SU-DHL-6 (cell line): Measurements from ENCODE around the gene MAP3K2.

ENCODE experiments used
- H2AFZ ChIP-seq: fragments of 200-600 bp; sonication (generic); 2 replicates; pipeline ENCODE4 v1.6.1; 2014; ENCODE audit warnings: low read depth, mild to moderate bottlenecking, moderate library complexity, mixed read lengths, antibody characterized with exemption, low read length; ENCODE audit not compliant: severe bottlenecking
- H3F3A ChIP-seq: fragments of 200-600 bp; shearing (Covaris generic); 2 replicates; pipeline ENCODE4 v1.6.0; 2016; ENCODE audit warnings: antibody characterized with exemption, mild to moderate bottlenecking; ENCODE audit not compliant: insufficient read depth
- H3K27ac ChIP-seq: fragments of 200-600 bp; sonication (generic); 2 replicates; pipeline ENCODE4 v1.5.1; 2016; ENCODE audit warnings: low read depth, mild to moderate bottlenecking, low read length, moderate library complexity, mixed read lengths
- H3K27me3 ChIP-seq: fragments of 200-600 bp; sonication (generic), shearing (Covaris generic); 2 replicates; pipeline ENCODE4 v1.6.0; 2014; ENCODE audit warnings: mild to moderate bottlenecking, low read length
- H3K36me3 ChIP-seq: fragments of 200-600 bp; sonication (generic); 2 replicates; pipeline ENCODE4 v1.6.1; 2014; ENCODE audit warnings: mild to moderate bottlenecking, low read length, mixed read lengths
- H3K4me2 ChIP-seq: fragments of 300-600, 200-600 bp; shearing (Covaris generic), sonication (generic); 2 replicates; pipeline ENCODE4 v1.6.0; 2014; ENCODE audit warnings: low read length, low read depth, mild to moderate bottlenecking; ENCODE audit not compliant: poor library complexity, severe bottlenecking
- H3K4me3 ChIP-seq: fragments of 200-600 bp; sonication (generic); 2 replicates; pipeline ENCODE4 v1.5.1; 2014; ENCODE audit warnings: antibody characterized with exemption, low read length, mild to moderate bottlenecking, mixed read lengths; ENCODE audit not compliant: insufficient read depth, poor library complexity, severe bottlenecking
- H3K79me2 ChIP-seq: fragments of 200-600 bp; sonication (generic); 2 replicates; pipeline ENCODE4 v1.6.1; 2014; ENCODE audit warnings: mild to moderate bottlenecking, low read length, moderate library complexity; ENCODE audit not compliant: insufficient read depth
- H3K9ac ChIP-seq: fragments of 200-600 bp; sonication (generic); 2 replicates; pipeline ENCODE4 v1.7.0; 2014; ENCODE audit warnings: mild to moderate bottlenecking, low read length
- H3K9me2 ChIP-seq: fragments of 200-600 bp; sonication (generic); replicated peaks from 2 replicates; pipeline ENCODE4 v1.6.1; 2014; ENCODE audit warnings: low read length; ENCODE audit not compliant: insufficient read depth
- H3K9me3 ChIP-seq: fragments of 200-600 bp; sonication (generic); 2 replicates; pipeline ENCODE4 v1.6.1; 2014; ENCODE audit warnings: low read length, mixed read lengths; ENCODE audit not compliant: insufficient read depth
- H4K20me1 ChIP-seq: fragments of 200-600 bp; sonication (generic); 2 replicates; pipeline ENCODE4 v1.6.1; 2014; ENCODE audit warnings: low read depth, mild to moderate bottlenecking, antibody characterized with exemption, low read length, moderate library complexity, mixed read lengths
- CTCF ChIP-seq: fragments of 200-600 bp; sonication (generic); IDR thresholded peaks from one replicate; pipeline ENCODE4 v1.5.1; 2017; ENCODE audit warnings: antibody characterized with exemption, mild to moderate bottlenecking, low read length, moderate library complexity; ENCODE audit not compliant: insufficient read depth, poor library complexity, severe bottlenecking
- EZH2phosphoT487 ChIP-seq: fragments of 200-600 bp; sonication (generic), shearing (Covaris generic); conservative IDR thresholded peaks from 2 replicates; pipeline ENCODE4 v1.6.1; 2018; ENCODE audit warnings: mild to moderate bottlenecking, antibody characterized with exemption, low read length, moderate library complexity, mixed read lengths

The MAP3K2 gene

GRCh38 chr2:127361929-127362885, 25.6 kb downstream of the MAP3K2 start:
- H3K79me2 ChIP-seq, result peaks cover 97% of the 10 kb centered on the region
- H3K4me2 ChIP-seq, result no peak overlapping the region
- no peaks in the 10 kb centered on the region for H3K36me3 ChIP-seq
- H3K9me2 ChIP-seq, result no peaks in the 10 kb centered on the region
- TF ChIP-seq CTCF (no peak), EZH2phosphoT487 (no peak)
- H3K4me3 ChIP-seq, result no peak overlapping the region
- H3K9ac ChIP-seq, result no peak overlapping the region
- H3K9me3 ChIP-seq, result no peaks in the 10 kb centered on the region
- H2AFZ ChIP-seq, result no peak overlapping the region
- 0 out of 2 replicates have a peak, but pooled peaks cover 7% of the 10 kb centered on the region for H3F3A ChIP-seq
- H3K27ac ChIP-seq, result no peak overlapping the region
- H4K20me1 ChIP-seq, result peaks cover 16% of the 10 kb centered on the region
- H3K27me3 ChIP-seq, result no peaks in the 10 kb centered on the region

DNA sequence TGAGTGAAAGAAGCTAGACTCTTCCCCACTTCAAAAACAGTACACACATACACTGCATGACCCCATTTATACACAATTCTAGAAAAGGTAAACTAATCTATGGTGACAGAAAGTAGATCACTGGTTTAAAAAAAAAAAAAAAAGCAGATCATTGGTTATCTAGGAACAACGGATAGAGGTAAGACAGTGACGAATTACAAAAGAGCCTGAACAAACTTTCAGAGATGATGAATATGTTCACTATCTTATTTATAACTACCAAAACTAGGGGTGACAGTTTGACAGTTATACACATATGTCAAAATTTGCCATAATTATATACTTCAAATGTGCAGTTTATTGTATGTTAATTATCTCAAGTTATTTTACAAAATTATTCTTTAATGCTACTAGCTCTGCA, 27.5 kb downstream of the MAP3K2 start:
- Histone ChIP-seq H3K79me2 (peaks cover 96% of the 10 kb centered on the region), H3F3A (peaks cover 7% of the 10 kb centered on the region; the same call in 1 of the 2 replicates), H3K4me2 (no peak overlapping the region), H3K4me3 (no peak overlapping the region), H4K20me1 (peaks cover 17% of the 10 kb centered on the region), H3K9me3 (no peaks in the 10 kb centered on the region), H3K27me3 (no peaks in the 10 kb centered on the region), H3K9me2 (no peaks in the 10 kb centered on the region), H3K9ac (no peak overlapping the region), H2AFZ (no peak overlapping the region), H3K27ac (no peak overlapping the region), H3K36me3 (no peaks in the 10 kb centered on the region)
- no peak for TF ChIP-seq EZH2phosphoT487
- TF ChIP-seq CTCF, result no peak

DNA sequence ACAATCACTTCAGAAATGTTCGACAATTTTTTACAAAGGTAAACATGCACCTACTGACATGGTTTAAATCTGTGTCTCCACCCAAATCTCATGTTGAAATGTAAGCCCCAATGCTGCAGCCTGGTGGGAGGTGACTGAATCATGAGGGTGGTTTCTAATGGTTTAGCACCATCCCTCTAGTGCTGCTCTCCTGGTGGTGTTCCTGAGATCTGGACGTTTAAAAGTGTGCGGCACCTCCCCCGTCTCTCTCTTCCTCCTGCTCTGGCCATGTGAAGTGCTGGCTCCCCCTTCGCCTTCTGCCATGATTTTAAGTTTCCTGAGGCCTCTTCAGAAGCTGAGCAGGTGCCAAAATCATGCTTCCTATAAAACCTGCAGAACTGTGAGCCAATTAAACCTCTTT, 28.3 kb downstream of the MAP3K2 start:
- peaks cover 96% of the 10 kb centered on the region for H3K79me2 ChIP-seq
- no peak overlapping the region for H3K27ac ChIP-seq
- no peaks in the 10 kb centered on the region for H3K9me2 ChIP-seq
- no peaks in the 10 kb centered on the region for H3K36me3 ChIP-seq
- H3K9ac ChIP-seq, result no peak overlapping the region
- no peak overlapping the region for H3K4me3 ChIP-seq
- H3K9me3 ChIP-seq, result no peaks in the 10 kb centered on the region
- H4K20me1 ChIP-seq, result peaks cover 24% of the 10 kb centered on the region
- peaks cover 10% of the 10 kb centered on the region; the same call in 1 of the 2 replicates for H3F3A ChIP-seq
- no peak overlapping the region for H2AFZ ChIP-seq
- no peaks in the 10 kb centered on the region for H3K27me3 ChIP-seq
- TF ChIP-seq EZH2phosphoT487 (no peak), CTCF (no peak)
- no peak overlapping the region for H3K4me2 ChIP-seq
